WTC11 (cell line): Measurements from ENCODE around the gene KAZN.

Experiments
- ATF1 ChIP-seq: sonication (generic); formaldehyde crosslinking; IDR thresholded peaks from 2 replicates; pipeline ENCODE4 v1.8.1; 2023; ENCODE audit warnings: mild to moderate bottlenecking, moderate library complexity, missing genetic modification reagents
- CREM ChIP-seq: sonication (generic); formaldehyde crosslinking; IDR thresholded peaks from 2 replicates; pipeline ENCODE4 v1.8.1; 2022; ENCODE audit warnings: mild to moderate bottlenecking, missing genetic modification reagents, moderate library complexity
- ELF4 ChIP-seq: sonication (generic); formaldehyde crosslinking; IDR thresholded peaks from 2 replicates; pipeline ENCODE4 v1.8.1; 2022; ENCODE audit warnings: low read depth, mild to moderate bottlenecking, moderate library complexity, missing genetic modification reagents
- ESRRA ChIP-seq: sonication (generic); formaldehyde crosslinking; IDR thresholded peaks from 2 replicates; pipeline ENCODE4 v1.8.1; 2022; ENCODE audit warnings: mild to moderate bottlenecking, missing genetic modification reagents, borderline replicate concordance
- MAX ChIP-seq: sonication (generic); formaldehyde crosslinking; IDR thresholded peaks from 2 replicates; pipeline ENCODE4 v1.8.0; 2022; ENCODE audit warnings: mild to moderate bottlenecking, missing genetic modification reagents
- NFE2L1 ChIP-seq: sonication (generic); formaldehyde crosslinking; IDR thresholded peaks from 2 replicates; pipeline ENCODE4 v1.8.1; 2023; ENCODE audit warnings: missing genetic modification reagents
- NFYB ChIP-seq: sonication (generic); formaldehyde crosslinking; conservative IDR thresholded peaks from 2 replicates; pipeline ENCODE4 v1.8.0; 2022; ENCODE audit warnings: low read depth, missing genetic modification reagents
- PRDM15 ChIP-seq: sonication (generic); formaldehyde crosslinking; IDR thresholded peaks from 2 replicates; pipeline ENCODE4 v1.8.0; 2022; ENCODE audit warnings: missing genetic modification reagents
- RORB ChIP-seq: fragments of 250-450 bp; sonication (Bioruptor Pico); IDR thresholded peaks from 2 replicates; pipeline ENCODE4 v1.9.0; 2021; ENCODE audit warnings: mild to moderate bottlenecking
- SMAD4 ChIP-seq: sonication (generic); formaldehyde crosslinking; IDR thresholded peaks from 2 replicates; pipeline ENCODE4 v1.8.0; 2022; ENCODE audit warnings: mild to moderate bottlenecking, missing genetic modification reagents
- TEAD4 ChIP-seq: sonication (generic); formaldehyde crosslinking; IDR thresholded peaks from 2 replicates; pipeline ENCODE4 v1.8.0; 2022; ENCODE audit warnings: mild to moderate bottlenecking, missing genetic modification reagents
- USF1 ChIP-seq: sonication (generic); formaldehyde crosslinking; IDR thresholded peaks from 2 replicates; pipeline ENCODE4 v1.8.0; 2022; ENCODE audit warnings: mild to moderate bottlenecking, missing genetic modification reagents
- TF ChIP-seq, protein P1 (sequence below): fragments of 200-600 bp; IDR thresholded peaks from 2 replicates; pipeline ENCODE4 v1.8.0; 2022; ENCODE audit warnings: antibody characterized with exemption
- TF ChIP-seq, protein P2 (sequence below): fragments of 250-450 bp; sonication (Bioruptor Pico); conservative IDR thresholded peaks from 2 replicates; pipeline ENCODE4 v1.9.0; 2021; ENCODE audit warnings: mild to moderate bottlenecking

- TF ChIP-seq RORB (CRISPR knock-in tag) (no peak), MAX (CRISPR knock-in tag) (no peak), USF1 (CRISPR knock-in tag) (no peak), CREM (CRISPR knock-in tag) (no peak), ATF1 (CRISPR knock-in tag) (no peak), ESRRA (CRISPR knock-in tag) (no peak), ELF4 (no peak), PRDM15 (CRISPR knock-in tag) (no peak), SMAD4 (CRISPR knock-in tag) (no peak), NFE2L1 (CRISPR knock-in tag) (no peak), TEAD4 (CRISPR knock-in tag) (no peak), NFYB (CRISPR knock-in tag) (no peak)
- TF ChIP-seq, protein P1, sequence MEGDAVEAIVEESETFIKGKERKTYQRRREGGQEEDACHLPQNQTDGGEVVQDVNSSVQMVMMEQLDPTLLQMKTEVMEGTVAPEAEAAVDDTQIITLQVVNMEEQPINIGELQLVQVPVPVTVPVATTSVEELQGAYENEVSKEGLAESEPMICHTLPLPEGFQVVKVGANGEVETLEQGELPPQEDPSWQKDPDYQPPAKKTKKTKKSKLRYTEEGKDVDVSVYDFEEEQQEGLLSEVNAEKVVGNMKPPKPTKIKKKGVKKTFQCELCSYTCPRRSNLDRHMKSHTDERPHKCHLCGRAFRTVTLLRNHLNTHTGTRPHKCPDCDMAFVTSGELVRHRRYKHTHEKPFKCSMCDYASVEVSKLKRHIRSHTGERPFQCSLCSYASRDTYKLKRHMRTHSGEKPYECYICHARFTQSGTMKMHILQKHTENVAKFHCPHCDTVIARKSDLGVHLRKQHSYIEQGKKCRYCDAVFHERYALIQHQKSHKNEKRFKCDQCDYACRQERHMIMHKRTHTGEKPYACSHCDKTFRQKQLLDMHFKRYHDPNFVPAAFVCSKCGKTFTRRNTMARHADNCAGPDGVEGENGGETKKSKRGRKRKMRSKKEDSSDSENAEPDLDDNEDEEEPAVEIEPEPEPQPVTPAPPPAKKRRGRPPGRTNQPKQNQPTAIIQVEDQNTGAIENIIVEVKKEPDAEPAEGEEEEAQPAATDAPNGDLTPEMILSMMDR = no peak
- TF ChIP-seq, protein P2, sequence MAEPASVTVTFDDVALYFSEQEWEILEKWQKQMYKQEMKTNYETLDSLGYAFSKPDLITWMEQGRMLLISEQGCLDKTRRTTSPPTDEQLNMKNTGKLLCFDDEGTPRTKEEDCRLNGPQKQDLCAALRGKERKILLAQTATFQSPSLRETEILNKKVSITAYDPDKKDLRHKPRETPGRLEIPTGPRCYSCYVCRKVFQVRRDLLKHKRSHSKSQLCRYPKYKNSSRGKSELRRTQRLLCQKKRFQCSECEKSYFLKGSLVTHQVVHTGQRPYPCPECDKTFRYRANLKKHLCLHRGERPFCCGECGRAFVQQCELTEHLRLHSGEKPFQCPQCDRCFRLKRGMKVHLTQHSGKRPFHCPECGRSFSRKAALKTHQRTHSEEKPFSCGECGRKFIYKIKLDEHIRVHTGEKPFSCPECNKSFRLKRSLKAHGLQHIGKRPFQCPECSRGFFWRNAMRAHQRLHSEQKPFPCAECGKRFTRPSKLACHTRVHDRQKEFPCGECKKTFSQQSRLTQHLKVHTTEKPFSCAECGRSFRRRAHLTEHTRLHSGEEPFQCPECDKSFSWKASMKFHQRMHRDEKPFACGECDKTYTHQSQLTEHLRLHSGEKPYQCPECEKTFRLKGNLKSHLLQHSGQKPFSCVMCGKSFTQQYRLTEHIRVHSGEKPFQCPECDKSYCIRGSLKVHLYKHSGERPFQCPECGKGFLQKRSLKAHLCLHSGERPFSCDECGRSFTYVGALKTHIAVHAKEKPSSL = no peak
These were observed 68.6 kb downstream of the KAZN start for GRCh38 chr1:14666962-14667650.
